HCT116 (cell line): ENCODE results near the gene AP3D1.

Experiments used
- CEBPB ChIP-seq: IDR thresholded peaks from 2 replicates; pipeline ENCODE4 v1.6.1; 2012; ENCODE audit warnings: low read depth
- EZH2phosphoT487 ChIP-seq: fragments of 200-600 bp; IDR thresholded peaks from 2 replicates; pipeline ENCODE4 v1.6.1; 2018; ENCODE audit warnings: antibody characterized with exemption, borderline replicate concordance
- MAX ChIP-seq: IDR thresholded peaks from 2 replicates; pipeline ENCODE4 v1.6.1; 2012
- POLR2A ChIP-seq: IDR thresholded peaks from 2 replicates; pipeline ENCODE4 v1.7.0; 2011; ENCODE audit warnings: borderline replicate concordance; ENCODE audit not compliant: insufficient read depth, insufficient read length; ENCODE audit errors: extremely low read depth
- POLR2AphosphoS5 ChIP-seq: IDR thresholded peaks from 2 replicates; pipeline ENCODE4 v1.6.1; 2011; ENCODE audit warnings: mild to moderate bottlenecking, low read depth, low read length, moderate library complexity
- RAD21 ChIP-seq: IDR thresholded peaks from 2 replicates; pipeline ENCODE4 v1.6.1; 2012; ENCODE audit warnings: low read depth, mild to moderate bottlenecking
- TF ChIP-seq, protein P1 (sequence below), 3 experiments: fragments of 200-600 bp in 1 of 3; sonication (generic) in 1 of 3; IDR thresholded peaks in 2 of 3; conservative IDR thresholded peaks in 1 of 3; 2 replicates each; pipeline ENCODE4 v1.5.1; 2012 to 2017; ENCODE audit warnings: low read depth in 2 of 3, low read length in 2 of 3, antibody characterized with exemption in 1 of 3, borderline replicate concordance in 1 of 3, control low read depth in 1 of 3, mild to moderate bottlenecking in 1 of 3, mixed read lengths in 1 of 3, mixed run types in 1 of 3, moderate library complexity in 1 of 3; ENCODE audit not compliant: insufficient read depth in 1 of 3

- TF ChIP-seq, protein P1, sequence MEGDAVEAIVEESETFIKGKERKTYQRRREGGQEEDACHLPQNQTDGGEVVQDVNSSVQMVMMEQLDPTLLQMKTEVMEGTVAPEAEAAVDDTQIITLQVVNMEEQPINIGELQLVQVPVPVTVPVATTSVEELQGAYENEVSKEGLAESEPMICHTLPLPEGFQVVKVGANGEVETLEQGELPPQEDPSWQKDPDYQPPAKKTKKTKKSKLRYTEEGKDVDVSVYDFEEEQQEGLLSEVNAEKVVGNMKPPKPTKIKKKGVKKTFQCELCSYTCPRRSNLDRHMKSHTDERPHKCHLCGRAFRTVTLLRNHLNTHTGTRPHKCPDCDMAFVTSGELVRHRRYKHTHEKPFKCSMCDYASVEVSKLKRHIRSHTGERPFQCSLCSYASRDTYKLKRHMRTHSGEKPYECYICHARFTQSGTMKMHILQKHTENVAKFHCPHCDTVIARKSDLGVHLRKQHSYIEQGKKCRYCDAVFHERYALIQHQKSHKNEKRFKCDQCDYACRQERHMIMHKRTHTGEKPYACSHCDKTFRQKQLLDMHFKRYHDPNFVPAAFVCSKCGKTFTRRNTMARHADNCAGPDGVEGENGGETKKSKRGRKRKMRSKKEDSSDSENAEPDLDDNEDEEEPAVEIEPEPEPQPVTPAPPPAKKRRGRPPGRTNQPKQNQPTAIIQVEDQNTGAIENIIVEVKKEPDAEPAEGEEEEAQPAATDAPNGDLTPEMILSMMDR (IDR thresholded peaks at IDR 0.05 in 2 of 3, conservative IDR thresholded peaks at IDR 0.05 in 1 of 3; ENCODE audit: borderline replicate concordance in 1 of 3, insufficient read depth in 1 of 3, low read depth in 2 of 3, low read length in 2 of 3): no peak
- TF ChIP-seq EZH2phosphoT487 (no peak), POLR2A (no peak), POLR2AphosphoS5 (no peak), MAX (no peak), RAD21 (no peak), CEBPB (no peak)
Observed at GRCh38 chr19:2132191-2132590, 19.2 kb downstream of the AP3D1 start.
